ENCODE data around the gene PCNX2. TPM values are rescaled to one million over a fixed set of nuclear protein-coding genes. Genes with fewer than 3 reads are reported as not detected.
"Not testable (repeated sequence)": the region's sequence is repeated elsewhere in the genome, so short reads cannot be mapped to it uniquely, and the experiment has no call there.

The PCNX2 gene
- total RNA-seq, 1 donor from 2014 or later = 9.3 TPM

DNA sequence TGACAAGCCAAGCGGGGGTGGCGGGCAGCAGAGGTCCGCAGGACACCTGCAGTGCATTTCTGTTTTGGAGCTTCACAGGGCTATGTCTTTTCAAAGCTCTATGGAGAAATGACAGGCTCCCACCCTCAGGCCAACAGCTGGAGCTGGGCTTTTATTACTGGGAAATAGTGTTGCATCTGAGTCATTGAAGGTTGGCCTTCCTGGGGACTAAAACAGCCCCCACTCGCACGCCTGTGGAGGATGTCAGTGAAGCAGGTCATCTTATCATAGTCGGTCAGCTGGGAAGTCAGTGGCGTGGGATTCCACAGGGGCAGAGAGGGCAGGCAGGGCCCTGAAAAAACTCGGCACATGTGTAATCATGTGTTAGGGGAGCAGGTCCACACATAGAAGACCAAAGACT, 289.8 kb downstream of the PCNX2 start:
- no peak for DNase-seq

DNA sequence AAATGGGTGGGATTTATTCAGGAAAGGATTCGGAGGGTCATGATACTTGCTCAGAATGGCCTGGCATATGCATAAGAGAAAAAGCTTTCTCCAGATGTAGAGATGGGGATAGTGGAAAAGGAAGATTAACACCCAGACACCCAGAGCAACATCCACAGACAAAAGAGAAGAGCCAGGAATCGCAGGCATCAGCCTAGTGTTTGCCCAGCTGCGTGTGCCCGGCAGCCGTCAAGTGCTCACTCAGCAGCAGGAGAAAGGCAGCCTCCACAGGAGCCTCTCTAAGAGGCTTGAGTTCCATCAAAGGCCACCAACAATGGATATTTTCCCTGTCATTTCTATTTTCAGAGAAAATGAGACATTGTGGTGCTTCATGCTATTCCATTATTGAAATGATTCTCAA, 290.4 kb downstream of the PCNX2 start:
- DNase-seq = no peak

DNA sequence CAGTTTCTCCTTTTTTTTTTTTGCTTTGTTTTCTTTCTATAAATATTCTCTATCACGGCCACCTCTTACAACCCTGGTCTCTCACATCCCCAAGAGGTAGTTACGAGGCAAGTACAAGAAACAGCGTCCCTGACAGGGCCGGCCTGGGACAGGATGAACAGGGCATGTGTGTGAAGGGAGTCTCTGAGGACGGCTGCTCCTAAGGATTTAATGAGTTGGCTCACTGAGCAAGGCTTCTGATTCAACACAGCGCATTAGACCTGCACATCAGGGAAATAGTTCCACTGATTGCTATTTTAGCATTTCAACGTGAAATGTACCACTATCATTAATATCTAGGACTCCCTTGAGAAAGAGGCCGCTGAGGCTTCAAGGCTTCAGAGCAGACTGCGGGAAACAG, 291.1 kb downstream of the PCNX2 start:
- no peak for DNase-seq

DNA sequence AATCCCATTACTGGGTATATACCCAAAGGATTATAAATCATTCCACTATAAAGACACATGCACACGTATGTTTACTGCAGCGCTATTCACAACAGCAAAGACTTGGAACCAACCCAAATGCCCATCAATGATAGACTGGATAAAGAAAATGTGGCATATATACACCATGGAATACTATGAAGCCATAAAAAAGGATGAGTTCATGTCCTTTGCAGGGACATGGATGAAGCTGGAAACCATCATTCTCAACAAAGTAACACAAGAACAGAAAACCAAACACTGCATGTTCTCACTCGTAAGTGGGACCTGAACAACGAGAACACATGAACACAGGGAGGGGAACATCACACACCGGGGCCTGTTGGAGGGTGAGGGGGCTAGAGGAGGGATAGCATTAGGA, 291.9 kb downstream of the PCNX2 start:
- not testable (repeated sequence) for DNase-seq

DNA sequence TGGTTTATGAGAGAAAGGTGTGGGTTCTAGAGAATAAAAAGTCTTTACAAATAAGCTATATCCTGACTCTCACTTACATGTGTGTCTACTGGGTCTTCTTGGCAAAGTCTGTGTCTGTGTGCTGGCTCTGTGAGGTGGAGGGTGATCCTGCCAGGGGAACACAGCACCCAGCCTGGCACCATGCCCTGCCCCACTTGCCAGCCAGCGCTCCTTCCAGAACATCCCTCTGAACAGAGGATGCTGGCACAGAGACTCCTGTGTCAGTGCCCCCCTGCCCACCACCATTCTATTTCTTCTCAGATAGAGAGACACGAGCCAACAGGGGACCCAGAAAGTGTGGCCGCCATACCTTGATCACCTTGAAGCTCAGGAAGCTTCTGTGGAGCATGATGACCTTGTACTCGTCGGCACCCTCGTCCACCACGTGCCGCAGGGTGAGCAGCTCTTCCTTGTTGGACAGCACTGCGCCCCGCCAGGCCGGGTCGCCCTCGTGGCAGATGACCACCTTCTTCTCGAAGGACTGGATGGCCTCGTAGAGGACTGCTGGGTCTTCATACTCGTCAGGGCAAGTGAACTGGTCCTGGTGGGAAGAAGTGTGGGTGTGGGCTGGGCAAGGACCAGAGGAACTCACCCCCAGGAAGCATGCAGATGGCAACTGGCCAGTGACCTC, 295.4 kb downstream of the PCNX2 start:
- no peak for DNase-seq

DNA sequence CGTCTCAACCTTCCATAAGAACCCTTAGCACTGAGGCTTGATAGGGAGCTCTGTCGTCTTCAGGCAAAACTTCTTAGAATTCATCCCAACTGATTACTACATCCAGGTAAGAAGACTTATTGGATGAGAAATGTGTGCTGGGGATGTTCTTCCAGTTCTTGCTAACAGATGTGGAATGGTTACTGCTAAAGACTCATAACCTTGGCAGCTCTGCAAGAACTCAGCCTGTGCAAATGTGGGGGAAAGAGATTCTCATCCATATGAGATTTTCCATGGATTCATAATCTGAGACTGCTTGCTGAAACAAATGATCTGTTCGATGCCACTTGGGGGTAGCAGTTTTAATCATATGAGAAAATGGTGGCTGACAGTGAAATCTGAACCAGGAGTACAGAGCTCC, 296.9 kb downstream of the PCNX2 start:
- peak; percentile 41 for DNase-seq

DNA sequence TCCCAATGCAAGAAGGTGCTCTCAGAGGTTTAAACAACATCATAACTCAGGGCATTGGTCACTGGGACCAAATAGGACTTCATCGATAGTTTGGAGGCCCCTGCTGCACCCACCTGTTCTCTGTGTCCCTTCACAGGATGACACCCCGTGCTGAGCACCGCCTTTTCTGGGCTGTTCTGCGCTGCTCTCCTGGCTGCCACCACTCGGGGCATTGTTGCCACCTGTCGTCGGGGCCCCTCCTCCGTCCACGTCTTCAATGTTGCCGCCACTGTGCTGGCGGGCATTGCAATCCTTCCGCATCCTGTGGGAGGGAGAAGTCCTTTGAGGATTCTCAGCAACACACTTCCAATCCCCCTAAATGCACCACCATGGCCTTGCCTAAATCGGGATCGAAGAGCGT, 297.4 kb downstream of the PCNX2 start:
- no peak for DNase-seq

DNA sequence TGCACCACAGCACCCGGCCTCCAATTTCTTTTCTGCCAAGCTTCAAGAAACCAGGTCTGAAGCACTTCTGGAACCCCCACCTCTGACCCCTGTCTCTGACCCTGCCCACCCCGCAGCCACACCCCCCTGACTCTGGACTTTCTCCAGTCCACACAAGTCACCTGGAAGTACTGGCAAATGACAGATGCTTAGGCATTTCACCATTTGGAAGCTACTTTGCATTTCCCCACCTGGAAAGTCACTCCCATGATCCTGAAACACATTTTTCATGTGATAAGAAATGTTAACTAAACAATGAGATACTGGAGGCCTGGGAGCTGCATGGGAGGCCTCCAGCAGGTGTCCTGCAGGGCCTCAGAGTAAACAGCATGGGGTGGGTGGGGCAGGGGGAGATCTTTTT, 299.4 kb downstream of the PCNX2 start:
- no peak for DNase-seq

DNA sequence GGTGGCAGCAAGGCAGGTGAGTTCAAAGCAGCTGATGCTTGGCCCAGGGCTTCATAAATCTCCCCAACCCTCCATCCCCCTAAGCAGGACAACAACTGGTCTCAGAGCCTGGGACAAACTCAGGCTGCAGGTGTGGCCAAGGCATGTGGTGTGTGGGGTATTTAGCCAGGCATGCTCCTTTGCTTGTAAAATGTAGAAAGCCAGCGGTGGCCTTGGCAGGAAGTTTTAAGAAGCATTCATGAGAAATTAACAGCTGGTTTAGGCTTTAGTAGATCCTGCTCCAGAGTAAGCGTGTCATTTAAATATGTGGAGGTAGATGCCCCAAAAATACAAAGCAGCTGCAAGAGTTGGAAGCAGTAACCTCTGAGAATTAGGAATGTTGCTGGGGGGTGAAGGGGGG, 300.3 kb downstream of the PCNX2 start:
- no peak for DNase-seq

DNA sequence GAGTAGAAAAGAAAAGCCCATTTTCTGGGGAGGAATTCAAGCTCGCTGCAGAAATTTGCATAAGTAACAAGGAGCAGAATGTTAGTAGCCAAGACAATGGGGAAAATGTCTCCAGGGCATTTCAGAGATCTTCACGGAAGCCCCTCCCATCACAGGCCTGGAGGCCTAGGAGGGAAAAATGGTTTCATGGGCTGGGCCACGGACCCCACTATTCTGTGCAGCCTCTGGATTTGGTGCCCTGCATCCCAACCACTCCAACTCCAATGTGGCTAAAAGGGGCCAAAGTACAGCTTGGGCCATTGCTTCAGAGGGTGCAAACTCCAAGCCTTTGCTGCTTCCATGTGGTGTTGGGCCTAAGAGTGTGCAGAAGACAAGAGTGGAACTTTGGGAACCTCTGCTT, 302.0 kb downstream of the PCNX2 start:
- DNase-seq = no peak

DNA sequence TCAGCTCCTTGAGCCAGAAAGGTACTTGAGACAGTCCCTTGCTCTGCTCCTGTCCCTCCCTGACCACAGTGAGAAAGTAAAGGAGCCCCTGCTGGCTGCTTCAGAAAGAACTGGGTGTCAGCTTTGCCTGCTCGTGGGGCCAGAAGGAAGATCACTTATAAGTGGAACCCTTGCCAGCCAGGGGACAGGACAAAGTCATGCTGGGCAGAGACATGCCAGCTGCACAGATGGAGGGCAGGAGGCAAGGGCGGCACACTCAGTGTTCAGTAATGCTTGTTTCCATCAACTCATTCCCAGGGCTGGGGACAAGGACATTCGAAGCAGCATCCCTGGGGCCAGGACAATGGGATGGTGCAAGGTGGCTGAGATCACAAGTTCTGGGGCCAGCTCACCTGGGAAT, 303.3 kb downstream of the PCNX2 start:
- DNase-seq = no peak

DNA sequence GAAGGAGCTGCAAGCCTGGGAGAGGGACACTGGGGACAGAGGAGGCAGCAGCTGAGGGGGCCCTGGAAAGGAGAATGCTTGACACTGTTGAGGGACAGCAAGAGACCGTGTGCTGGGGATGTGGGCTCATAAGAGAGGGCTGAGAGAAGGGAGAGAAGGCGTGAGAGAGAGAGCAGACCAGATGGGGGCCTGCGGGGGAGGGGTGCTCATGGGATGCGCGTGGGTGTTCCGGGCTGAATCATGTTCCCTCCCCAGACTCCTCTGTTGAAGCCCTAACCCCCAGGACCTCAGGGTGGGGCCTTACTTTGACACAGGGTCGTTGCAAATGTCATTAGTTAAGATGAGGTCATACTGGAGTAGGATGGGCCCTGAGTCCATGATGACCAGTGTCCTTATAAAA, 304.3 kb downstream of the PCNX2 start:
- no peak for DNase-seq

DNA sequence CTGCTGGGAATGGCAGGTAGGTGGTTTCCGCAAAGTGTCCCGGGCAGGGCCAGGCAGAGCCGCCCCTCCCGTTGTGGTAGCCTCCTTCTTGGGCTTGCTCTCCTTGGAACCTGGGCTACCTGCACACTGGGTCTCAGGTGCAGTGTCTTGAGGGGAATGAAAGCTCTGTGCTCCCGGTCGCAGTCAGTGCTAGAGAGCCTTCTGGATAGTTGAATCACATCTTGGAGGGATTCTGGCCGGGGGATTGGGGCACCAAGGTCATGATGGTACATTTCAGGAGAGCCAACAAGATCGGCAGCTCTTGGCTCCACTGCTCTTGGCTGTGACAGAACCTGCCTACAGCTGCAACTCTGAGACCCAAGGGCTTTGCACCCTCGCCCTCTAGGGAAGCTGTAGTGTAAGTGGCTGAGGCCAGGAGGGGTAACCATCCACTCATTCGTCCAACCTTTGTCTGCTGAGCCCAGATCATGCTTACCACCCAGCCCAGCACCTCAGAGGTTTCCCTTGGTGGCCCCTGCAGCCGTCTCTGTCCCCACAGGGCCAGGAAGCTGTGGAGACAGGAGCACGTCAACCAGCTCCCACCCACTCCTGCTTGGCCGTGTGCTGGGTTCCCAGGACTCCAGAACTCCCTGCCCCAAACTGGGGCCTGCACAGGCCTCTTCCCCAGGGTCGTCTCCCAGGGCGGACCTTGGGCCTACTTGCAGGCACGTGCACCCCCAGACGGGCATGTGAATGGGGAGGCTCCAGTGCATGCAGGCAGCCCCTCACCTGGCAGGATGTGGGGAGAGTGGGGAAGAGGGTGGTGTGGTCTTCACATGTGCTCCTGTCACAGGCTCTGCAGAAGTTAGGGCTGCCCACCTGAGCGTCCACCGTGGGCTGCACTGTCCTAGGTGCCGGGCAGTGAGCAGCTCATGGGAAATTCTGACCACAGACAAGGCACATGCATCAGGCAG, 305.1 kb downstream of the PCNX2 start:
- DNase-seq = no peak

DNA sequence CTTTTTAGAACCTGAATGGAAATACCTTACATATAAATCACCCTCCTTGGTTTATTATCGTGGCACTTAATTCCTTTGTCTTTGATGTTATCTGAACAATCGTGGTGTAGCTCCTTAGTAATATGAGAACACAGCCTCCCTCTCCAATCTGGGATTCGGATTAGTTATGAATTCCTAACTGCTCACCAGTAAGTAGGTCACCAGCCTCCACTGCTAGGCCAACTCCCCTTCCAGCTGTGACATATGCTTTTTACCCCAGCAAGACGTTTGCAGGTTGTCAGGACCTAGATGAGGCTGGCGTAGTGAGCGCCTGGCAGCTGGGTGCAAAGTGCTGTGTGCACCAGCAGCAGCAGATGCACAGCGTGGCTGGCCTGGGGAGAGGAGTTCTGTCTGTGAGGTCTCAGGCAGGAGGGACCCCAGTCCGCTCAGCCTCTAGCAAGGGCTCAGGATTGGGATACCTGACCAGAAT, 306.9 kb downstream of the PCNX2 start:
- DNase-seq = no peak

DNA sequence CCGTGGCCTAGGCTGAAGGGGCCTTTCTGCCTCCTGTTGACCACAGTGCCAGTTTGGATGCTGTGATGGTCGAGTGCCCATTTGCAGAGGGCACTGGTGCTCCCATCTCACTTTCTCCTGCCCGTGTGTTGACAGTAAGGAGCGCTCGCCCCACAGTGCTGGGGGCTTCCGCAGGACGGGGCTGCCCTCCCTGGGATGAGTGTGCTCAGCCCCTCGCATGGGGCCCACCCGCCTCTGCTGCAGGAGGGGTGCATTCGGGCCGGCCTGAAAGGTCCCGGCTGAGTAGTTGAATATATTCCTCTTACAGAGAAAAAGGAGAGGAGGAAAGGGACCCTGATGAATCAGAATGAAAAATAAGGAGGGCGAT, 307.8 kb downstream of the PCNX2 start:
- DNase-seq = no peak

DNA sequence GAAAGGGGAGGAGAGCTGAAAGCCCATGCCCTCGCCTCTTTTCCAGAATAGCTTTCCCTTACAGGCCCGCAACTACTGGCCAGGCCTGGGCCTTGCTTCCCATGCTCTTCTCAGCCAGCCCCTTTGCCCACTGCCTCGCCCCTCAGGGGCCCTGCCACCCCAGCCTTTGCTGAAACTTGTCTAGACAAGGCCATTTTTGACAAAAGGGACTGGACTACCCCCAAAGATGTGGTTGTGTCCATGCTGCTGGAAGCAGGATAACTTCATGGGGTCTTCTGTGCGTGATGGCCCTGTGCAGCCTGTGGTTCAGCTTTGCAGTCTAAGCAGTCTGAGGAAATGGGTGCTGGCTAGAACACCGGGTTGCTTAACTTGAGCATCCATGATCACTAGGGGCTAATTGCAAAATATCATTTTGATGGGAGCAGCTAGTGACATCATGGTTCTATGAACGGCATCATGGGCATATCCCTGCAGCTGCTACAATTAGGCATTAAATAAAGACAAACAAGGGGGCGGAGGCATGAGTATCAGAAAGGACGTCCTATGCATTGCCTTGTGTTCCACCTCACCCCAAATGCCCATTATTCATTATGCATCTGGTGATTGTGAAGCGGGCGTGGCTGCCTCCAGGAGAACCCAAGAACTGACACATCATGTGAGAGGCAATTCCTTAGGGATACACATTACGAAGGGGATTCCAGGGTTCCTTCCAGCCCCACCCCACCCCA, 308.3 kb downstream of the PCNX2 start:
- no peak for DNase-seq

DNA sequence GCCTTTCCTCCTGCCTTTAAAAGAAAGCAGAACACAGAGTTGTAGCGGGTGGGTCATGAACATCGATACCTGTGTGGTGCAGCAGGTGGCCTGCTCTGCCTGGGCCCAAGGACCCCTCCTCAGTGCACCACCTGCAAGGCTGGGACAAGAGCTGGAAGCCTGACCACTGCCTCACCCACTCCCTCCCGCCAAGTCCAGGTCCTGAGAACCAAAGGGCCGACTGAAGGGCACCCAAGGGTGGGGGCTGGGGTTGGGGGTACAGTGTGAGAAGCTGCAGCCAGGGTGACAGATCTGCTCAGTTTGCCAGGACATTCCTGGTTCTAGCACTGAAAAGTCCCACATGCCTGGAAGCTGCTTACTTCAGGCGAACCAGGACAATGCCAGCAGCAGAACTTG, 309.0 kb downstream of the PCNX2 start:
- DNase-seq = no peak

DNA sequence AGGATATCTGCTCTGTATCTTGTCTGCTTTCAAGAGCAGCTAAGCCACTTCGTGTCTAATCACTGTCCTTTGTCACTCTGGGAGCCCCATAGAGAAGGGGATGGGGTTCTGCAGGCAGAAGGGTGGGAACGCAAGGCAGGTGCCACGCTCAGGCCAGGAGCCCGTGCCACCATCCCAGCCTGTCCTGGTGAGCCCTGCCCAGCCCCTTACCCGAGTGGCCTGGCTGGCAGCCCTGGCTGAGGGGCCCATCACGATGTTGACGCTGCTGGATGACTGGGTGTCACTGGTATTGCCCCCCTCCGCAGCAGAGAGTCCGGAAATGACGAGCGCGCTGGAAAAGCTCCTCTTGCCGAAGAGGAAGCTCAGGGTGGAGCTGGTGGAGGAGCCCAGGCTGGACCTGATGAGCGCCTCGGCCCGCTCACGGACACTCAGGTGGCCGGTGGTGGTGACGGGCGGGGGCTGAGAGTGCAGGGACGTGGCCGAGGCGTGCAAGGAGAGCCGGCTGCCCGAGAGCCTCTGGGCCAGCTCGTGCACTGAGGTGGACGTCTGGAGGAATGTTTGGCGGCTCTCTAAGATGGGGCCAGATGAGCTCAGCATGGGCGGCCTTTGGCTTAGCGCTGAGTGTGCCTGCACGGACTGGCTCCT, 309.5 kb downstream of the PCNX2 start:
- no peak for DNase-seq

DNA sequence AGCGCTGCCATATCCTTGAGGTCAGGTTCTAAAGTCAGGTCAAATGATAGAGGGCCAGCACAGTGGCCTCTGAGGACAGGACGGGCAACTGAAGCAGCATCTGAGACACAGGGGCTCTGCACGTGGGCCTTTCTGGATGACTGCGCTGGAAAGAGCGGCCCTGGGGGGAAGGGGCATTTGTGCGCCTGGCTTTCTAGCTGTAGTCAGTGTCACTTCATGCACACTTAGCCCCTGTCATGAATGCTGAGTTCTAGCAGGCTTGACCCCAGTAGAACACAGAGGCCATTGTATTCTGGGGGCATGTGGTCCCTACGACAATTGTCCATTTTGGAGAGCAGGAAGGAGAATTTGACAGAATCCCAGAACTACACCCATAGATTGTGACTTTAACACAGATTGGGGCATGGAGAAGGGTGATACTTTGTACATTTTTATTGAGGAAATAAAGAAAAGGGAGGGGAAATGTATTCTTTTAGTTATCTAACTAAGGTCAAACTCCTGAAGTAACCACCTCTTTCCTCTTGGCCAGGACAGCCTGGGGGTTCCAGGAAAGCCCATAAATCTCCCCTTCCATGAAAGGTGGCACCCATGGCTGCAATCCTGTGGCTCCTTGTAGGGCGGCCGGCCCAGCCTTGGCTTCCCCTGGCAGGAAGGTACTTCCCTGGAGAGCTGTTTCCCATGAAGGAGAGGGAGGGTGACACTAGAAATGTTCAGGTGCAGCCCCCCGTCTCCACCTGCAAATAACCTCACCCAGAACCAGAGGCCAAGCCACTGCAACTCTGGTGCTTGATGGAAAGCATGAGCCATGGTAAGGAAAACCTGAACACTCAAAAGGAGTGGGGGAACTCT, 310.7 kb downstream of the PCNX2 start:
- no peak for DNase-seq

DNA sequence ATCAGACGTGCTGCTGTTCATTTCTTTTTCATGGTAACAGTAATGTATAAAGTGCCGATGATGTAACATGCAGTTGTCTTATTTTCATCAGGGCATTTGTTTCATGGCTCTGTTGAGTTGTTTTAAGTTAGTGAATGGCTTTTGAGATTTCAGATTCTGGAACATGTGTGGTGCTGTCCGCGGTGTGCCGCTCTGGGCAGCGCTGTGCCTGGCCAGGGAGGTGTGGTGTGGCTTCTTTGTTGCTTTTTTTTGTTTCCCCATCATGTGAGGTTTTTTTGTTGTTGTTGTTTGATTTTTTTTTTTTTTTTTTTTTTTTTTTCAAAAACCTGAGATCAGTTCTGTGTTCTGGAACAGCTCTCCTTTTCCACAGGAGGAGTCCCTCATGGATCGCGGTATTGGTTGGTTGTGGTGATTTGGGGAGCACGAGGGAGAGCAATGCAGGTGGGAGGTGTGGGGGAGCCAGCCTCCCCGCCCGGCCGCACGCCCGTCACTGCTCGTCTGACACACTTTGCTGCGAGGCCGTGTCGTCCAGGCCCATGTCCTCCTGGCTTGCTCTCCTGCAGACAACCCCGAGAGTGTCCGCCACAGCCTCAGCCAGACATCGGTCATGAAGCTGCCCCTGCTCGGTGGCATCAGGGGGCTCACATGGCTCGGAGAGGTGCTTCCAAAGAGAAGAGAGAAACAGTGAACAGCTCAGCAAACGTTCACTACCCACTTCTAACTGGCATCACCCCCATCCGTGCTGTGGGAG, 311.5 kb downstream of the PCNX2 start:
- DNase-seq = no peak

DNA sequence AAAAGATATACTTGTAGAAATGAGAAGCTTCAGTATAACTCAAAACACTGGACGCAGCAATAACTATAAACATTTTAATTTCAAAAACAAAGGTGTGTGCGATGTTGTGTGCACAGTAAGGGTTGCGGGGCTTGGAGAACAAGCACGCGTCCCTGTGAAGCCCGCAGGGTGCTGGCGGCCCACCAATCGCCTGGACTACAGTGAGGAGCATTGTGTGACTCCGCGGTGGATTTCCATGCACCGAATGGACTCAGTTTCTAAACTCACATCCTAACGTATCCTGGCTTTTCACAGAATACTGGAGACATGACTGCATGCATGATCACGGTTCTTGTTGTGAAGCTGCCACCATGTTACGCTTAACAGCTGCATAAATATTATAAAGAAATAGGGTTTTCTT, 312.1 kb downstream of the PCNX2 start:
- DNase-seq = no peak
